Thyroid gland (tissue), 4 donors: ENCODE results near the gene SEL1L3.

ENCODE experiments used
- CTCF ChIP-seq, 6 experiments: fragments of 200-600 bp in 3 of 6; fragments of 450-650 bp in 3 of 6; sonication (generic) in 3 of 6; IDR thresholded peaks; one replicate each; pipeline ENCODE4 v1.5.1; 2016 to 2019; ENCODE audit warnings: antibody characterized with exemption in 6 of 6, mild to moderate bottlenecking in 2 of 6, inconsistent platforms in 1 of 6, moderate library complexity in 1 of 6
- POLR2A ChIP-seq, 2 donors: fragments of 450-650 bp; IDR thresholded peaks; one replicate each; pipeline ENCODE4 v1.6.1; 2017; ENCODE audit warnings: antibody characterized with exemption in 2 of 2, mild to moderate bottlenecking in 2 of 2, moderate library complexity in 1 of 2

- no peak for TF ChIP-seq CTCF (IDR thresholded peaks at IDR 0.05)
- no peak for TF ChIP-seq POLR2A (IDR thresholded peaks at IDR 0.05)
Measured at GRCh38 chr4:25723409-25723808, 139.4 kb downstream of the SEL1L3 start.
